HG02943 (cell line): Measurements from ENCODE around the gene FUOM.

Source experiments
- ATAC-seq: cut with Tn5 transposase; IDR thresholded peaks from one replicate; pipeline ENCODE4 v1.9.1; 2021; ENCODE audit warnings: mild to moderate bottlenecking, low read depth, moderate library complexity; ENCODE audit not compliant: unreplicated experiment

The FUOM gene

GRCh38 chr10:133353988-133354605 is 3.7 kb downstream of the FUOM start:
- no peak for ATAC-seq

- ATAC-seq, result no peak
Measured at GRCh38 chr10:133353202-133353959, 4.4 kb downstream of the FUOM start.

- ATAC-seq, result no peak
Measured at GRCh38 chr10:133351408-133352318, 6.2 kb downstream of the FUOM start.

- ATAC-seq, result no peak
Measured at GRCh38 chr10:133350950-133351329, 6.9 kb downstream of the FUOM start.

- no peak for ATAC-seq
Measured at GRCh38 chr10:133350283-133350949, 7.4 kb downstream of the FUOM start.

GRCh38 chr10:133349577-133350011 is 8.2 kb downstream of the FUOM start:
- ATAC-seq, result no peak

GRCh38 chr10:133349160-133349568 is 8.7 kb downstream of the FUOM start:
- ATAC-seq, result no peak

GRCh38 chr10:133347710-133348517 is 9.9 kb downstream of the FUOM start:
- ATAC-seq, result no peak

- no peak for ATAC-seq
Measured at GRCh38 chr10:133346413-133346812, 11.4 kb downstream of the FUOM start.

GRCh38 chr10:133344236-133344635 is 13.6 kb downstream of the FUOM start:
- ATAC-seq, result no peak

GRCh38 chr10:133343558-133343957 is 14.3 kb downstream of the FUOM start:
- ATAC-seq, result no peak

- ATAC-seq, result no peak
Measured at GRCh38 chr10:133342942-133343341, 14.9 kb downstream of the FUOM start.

GRCh38 chr10:133341983-133342382 is 15.8 kb downstream of the FUOM start:
- no peak for ATAC-seq

GRCh38 chr10:133339708-133340380 is 18.0 kb downstream of the FUOM start:
- no peak for ATAC-seq

- no peak for ATAC-seq
Measured at GRCh38 chr10:133338080-133339071, 19.4 kb downstream of the FUOM start.

GRCh38 chr10:133337370-133337725 is 20.5 kb downstream of the FUOM start:
- no peak for ATAC-seq

- ATAC-seq, result no peak
Measured at GRCh38 chr10:133336577-133337369, 21.0 kb downstream of the FUOM start, which contains the start of gene CALY. TSS of gene CALY (minus strand) at chr10:133336896. CDS start at chr10:133328989, 7,907 bp downstream.
